RWPE1 (cell line): ENCODE measurements around the gene RBMS2.

Source experiments
- CTCF ChIA-PET: fragments of 350-600 bp; sonication (Branson Sonifier 250); formaldehyde crosslinking; extraction: SDS; loops from one replicate; lab custom pipeline; 2021; lab: Yijun Ruan, JAX
- POLR2A ChIA-PET: fragments of 400-600 bp; formaldehyde crosslinking; extraction: SDS; loops from one replicate; lab custom pipeline; 2020; ENCODE audit warnings: antibody characterized with exemption; ENCODE audit not compliant: low non-redundant PET; lab: Yijun Ruan, JAX
- DNase-seq: peaks from one replicate; pipeline ENCODE4 v3.0.0; 2012; ENCODE audit warnings: low spot score
- H3K27ac ChIP-seq: fragments of 450-650 bp; 2 replicates; pipeline ENCODE4 v1.5.1; 2017
- CTCF ChIP-seq: fragments of 450-650 bp; conservative IDR thresholded peaks from 2 replicates; pipeline ENCODE4 v1.5.1; 2017; ENCODE audit warnings: low read depth, mild to moderate bottlenecking

Gene RBMS2

GRCh38 chr12:56602239-56602638 lies 80.6 kb downstream of the RBMS2 start:
- TF ChIP-seq CTCF = no peak
- no peak overlapping the region for H3K27ac ChIP-seq
- POLR2A ChIA-PET = interaction anchor here (1.2 kb wide), 1 partner anchor 32 kb away, joined by 3 read pairs; no protein-coding TSS in a partner anchor
- no peak for DNase-seq
- CTCF ChIA-PET = interaction anchor here (0.6 kb wide), 1 partner anchor 606 kb away, joined by 4 read pairs; no protein-coding TSS in a partner anchor

GRCh38 chr12:56604355-56604754 lies 82.7 kb downstream of the RBMS2 start:
- no peak for TF ChIP-seq CTCF
- ChIA-PET CTCF (interaction anchor here (0.6 kb wide), 1 partner anchor 1017 kb away, joined by 3 read pairs; no protein-coding TSS in a partner anchor), POLR2A (no interaction called here)
- H3K27ac ChIP-seq = no peak overlapping the region
- no peak for DNase-seq

GRCh38 chr12:56614627-56615026 lies 93.0 kb downstream of the RBMS2 start:
- no peak overlapping the region for H3K27ac ChIP-seq
- CTCF ChIA-PET = interaction anchor here (0.6 kb wide), 1 partner anchor 22 kb away, joined by 4 read pairs; no protein-coding TSS in a partner anchor
- DNase-seq = no peak
- TF ChIP-seq CTCF = no peak
- POLR2A ChIA-PET = no interaction called here

GRCh38 chr12:56616244-56616643 lies 94.6 kb downstream of the RBMS2 start:
- ChIA-PET CTCF (interaction anchor here (0.6 to 1.0 kb wide), 3 partner anchors 20 to 100 kb away, joined by 3 to 6 read pairs (median 5); no protein-coding TSS in a partner anchor), POLR2A (interaction anchor here (0.6 kb wide), 1 partner anchor 310 kb away, joined by 8 read pairs; no protein-coding TSS in a partner anchor)
- no peak for DNase-seq
- H3K27ac ChIP-seq = no peak overlapping the region
- TF ChIP-seq CTCF = no peak

GRCh38 chr12:56616925-56617324 lies 95.3 kb downstream of the RBMS2 start:
- CTCF ChIA-PET = interaction anchor here (0.6 to 1.0 kb wide), 2 partner anchors 20 to 23 kb away, joined by 3 to 6 read pairs; no protein-coding TSS in a partner anchor
- H3K27ac ChIP-seq = no peak overlapping the region
- POLR2A ChIA-PET = interaction anchor here (0.6 kb wide), 1 partner anchor 310 kb away, joined by 8 read pairs; no protein-coding TSS in a partner anchor
- no peak for TF ChIP-seq CTCF
- DNase-seq = no peak

- H3K27ac ChIP-seq = no peak overlapping the region; the same call in 1 of the 2 replicates
- ChIA-PET CTCF (interaction anchor here (0.6 to 0.7 kb wide), 2 partner anchors 12 to 14 kb away, joined by 3 read pairs; no protein-coding TSS in a partner anchor), POLR2A (no interaction called here)
- no peak for TF ChIP-seq CTCF
- DNase-seq = no peak
These were observed 100.9 kb downstream of the RBMS2 start for GRCh38 chr12:56622535-56622934.
